IMR-90 (cell line): ENCODE results near the gene CD38. TPM values are rescaled to one million over a fixed set of nuclear protein-coding genes. Genes with fewer than 3 reads are reported as not detected.

Source experiments
- ATAC-seq: fragments of 200-7000 bp; cut with Tn5 transposase; 2 replicates; pipeline ENCODE4 v1.9.1; 2020; ENCODE audit warnings: low read depth, mild to moderate bottlenecking, moderate library complexity
- BruUV-seq: library from RNA; stranded (reverse); fragments of 400-500 nt; replicated peaks from 2 replicates; lab custom pipeline; 2021; lab: Mats Ljungman, UMichigan
- CTCF ChIA-PET: fragments of 300-600 bp; formaldehyde crosslinking; extraction: SDS; loops from one replicate; lab custom pipeline; 2021; ENCODE audit warnings: antibody characterized with exemption; lab: Yijun Ruan, JAX
- POLR2A ChIA-PET: fragments of 300-600 bp; sonication (Branson Sonifier 250); formaldehyde crosslinking; loops from one replicate; lab custom pipeline; 2022; ENCODE audit warnings: antibody characterized with exemption; ENCODE audit not compliant: unreplicated experiment; lab: Charles Lee
- DNase-seq: peaks from one replicate; pipeline ENCODE4 v3.0.0; 2013
- H2AFZ ChIP-seq: replicated peaks from 2 replicates; pipeline ENCODE3; 2013; ENCODE audit warnings: low read length, mild to moderate bottlenecking; ENCODE audit not compliant: poor library complexity
- H2AK5ac ChIP-seq: 2 replicates; pipeline ENCODE4 v1.6.1; 2013; ENCODE audit warnings: low read depth, low read length, inconsistent platforms
- H2AK9ac ChIP-seq: replicated peaks from 2 replicates; pipeline ENCODE3; 2013; ENCODE audit warnings: mild to moderate bottlenecking, low read depth, low read length, moderate library complexity; ENCODE audit not compliant: poor library complexity
- H2BK120ac ChIP-seq: 2 replicates; pipeline ENCODE4 v1.6.1; 2013; ENCODE audit warnings: low read depth, low read length, inconsistent platforms
- H2BK15ac ChIP-seq: 3 replicates; pipeline ENCODE4 v1.6.1; 2013; ENCODE audit warnings: low read depth, low read length, inconsistent platforms
- H2BK20ac ChIP-seq: 2 replicates; pipeline ENCODE4 v1.6.1; 2013; ENCODE audit warnings: low read depth, mild to moderate bottlenecking, inconsistent platforms, low read length, moderate library complexity
- H2BK5ac ChIP-seq: 2 replicates; pipeline ENCODE4 v1.6.1; 2013; ENCODE audit warnings: mild to moderate bottlenecking, low read depth, low read length, inconsistent platforms; ENCODE audit not compliant: poor library complexity, severe bottlenecking
- H3K14ac ChIP-seq: replicated peaks from 2 replicates; pipeline ENCODE4 v1.6.1; 2013; ENCODE audit warnings: low read depth, low read length, inconsistent platforms
- H3K18ac ChIP-seq: 2 replicates; pipeline ENCODE4 v1.6.1; 2013; ENCODE audit warnings: low read depth, low read length, control low read depth
- H3K23ac ChIP-seq: 2 replicates; pipeline ENCODE4 v1.6.1; 2013; ENCODE audit warnings: low read depth, low read length, inconsistent platforms
- H3K27ac ChIP-seq: 2 replicates; pipeline ENCODE4 v1.5.1; 2013; ENCODE audit warnings: mild to moderate bottlenecking, control low read depth, low read length; ENCODE audit not compliant: insufficient read depth
- H3K27me3 ChIP-seq: 2 replicates; pipeline ENCODE4 v1.6.1; 2013; ENCODE audit warnings: low read length; ENCODE audit not compliant: control insufficient read depth, insufficient read depth
- H3K36me3 ChIP-seq: 2 replicates; pipeline ENCODE4 v1.6.1; 2013; ENCODE audit warnings: low read length, mixed read lengths; ENCODE audit not compliant: control insufficient read depth, insufficient read depth
- H3K4ac ChIP-seq: 2 replicates; pipeline ENCODE4 v1.6.1; 2013; ENCODE audit warnings: low read depth, low read length, inconsistent platforms
- H3K4me1 ChIP-seq: 2 replicates; pipeline ENCODE4 v1.6.1; 2013; ENCODE audit warnings: low read length, mixed read lengths; ENCODE audit not compliant: control insufficient read depth, insufficient read depth
- H3K4me2 ChIP-seq: 2 replicates; pipeline ENCODE4 v1.6.1; 2013; ENCODE audit warnings: low read depth, mild to moderate bottlenecking, control low read depth, low read length, moderate library complexity
- H3K4me3 ChIP-seq: 2 replicates; pipeline ENCODE4 v1.5.1; 2013; ENCODE audit warnings: low read depth, mild to moderate bottlenecking, control low read depth, low read length, moderate library complexity; ENCODE audit not compliant: insufficient read depth
- H3K56ac ChIP-seq: 2 replicates; pipeline ENCODE4 v1.6.1; 2013; ENCODE audit warnings: low read length, inconsistent platforms; ENCODE audit not compliant: insufficient read depth; ENCODE audit errors: extremely low read depth
- H3K79me1 ChIP-seq, 2 experiments: 2 replicates each; pipeline ENCODE4 v1.6.1; 2013; ENCODE audit warnings: low read length in 2 of 2, inconsistent platforms in 1 of 2, low read depth in 1 of 2
- H3K9ac ChIP-seq: 2 replicates; pipeline ENCODE4 v1.6.1; 2013; ENCODE audit warnings: low read depth, low read length, control low read depth
- H3K9me1 ChIP-seq: 2 replicates; pipeline ENCODE4 v1.6.1; 2013; ENCODE audit warnings: low read length, inconsistent platforms; ENCODE audit not compliant: insufficient read depth
- H3K9me3 ChIP-seq: 2 replicates; pipeline ENCODE4 v1.6.1; 2013; ENCODE audit warnings: low read length; ENCODE audit not compliant: control insufficient read depth, insufficient read depth
- H4K20me1 ChIP-seq: 2 replicates; pipeline ENCODE4 v1.6.1; 2013; ENCODE audit warnings: low read length, inconsistent platforms; ENCODE audit not compliant: insufficient read depth
- H4K5ac ChIP-seq: 2 replicates; pipeline ENCODE4 v1.6.1; 2013; ENCODE audit warnings: mild to moderate bottlenecking, low read depth, low read length, control low read depth
- H4K8ac ChIP-seq, 2 experiments: 2 replicates each; pipeline ENCODE4 v1.6.1; 2013; ENCODE audit warnings: low read depth in 2 of 2, low read length in 2 of 2, control low read depth in 1 of 2, inconsistent platforms in 1 of 2
- H4K91ac ChIP-seq: 2 replicates; pipeline ENCODE4 v1.6.1; 2013; ENCODE audit warnings: low read depth, low read length, inconsistent platforms; ENCODE audit not compliant: insufficient read depth
- BHLHE40 ChIP-seq: fragments of 150-350 bp; IDR thresholded peaks from 2 replicates; pipeline ENCODE4 v1.6.1; 2016; ENCODE audit warnings: mild to moderate bottlenecking, low read depth, low read length
- CEBPB ChIP-seq: IDR thresholded peaks from 2 replicates; pipeline ENCODE4 v1.6.1; 2012; ENCODE audit warnings: low read depth, low read length, improper control_type of control experiment
- FOS ChIP-seq: fragments of 150-350 bp; IDR thresholded peaks from 2 replicates; pipeline ENCODE4 v1.6.1; 2016; ENCODE audit warnings: low read depth, low read length
- MAFK ChIP-seq: IDR thresholded peaks from 2 replicates; pipeline ENCODE4 v1.6.1; 2012; ENCODE audit warnings: low read depth, low read length, improper control_type of control experiment
- MAZ ChIP-seq: IDR thresholded peaks from 2 replicates; pipeline ENCODE4 v1.6.1; 2012; ENCODE audit warnings: low read depth, mild to moderate bottlenecking, low read length, improper control_type of control experiment, moderate library complexity, borderline replicate concordance
- MXI1 ChIP-seq: IDR thresholded peaks from 2 replicates; pipeline ENCODE4 v1.6.1; 2012; ENCODE audit warnings: low read depth, mild to moderate bottlenecking, low read length, moderate library complexity, borderline replicate concordance
- NFE2L2 ChIP-seq: fragments of 150-350 bp; IDR thresholded peaks from 2 replicates; pipeline ENCODE4 v1.6.1; 2016; ENCODE audit warnings: low read depth, mild to moderate bottlenecking, low read length
- POLR2A ChIP-seq: IDR thresholded peaks from 2 replicates; pipeline ENCODE4 v1.6.1; 2012; ENCODE audit warnings: mild to moderate bottlenecking, low read depth, low read length
- RCOR1 ChIP-seq: IDR thresholded peaks from 2 replicates; pipeline ENCODE4 v1.6.1; 2012; ENCODE audit warnings: mild to moderate bottlenecking, low read length, improper control_type of control experiment; ENCODE audit not compliant: insufficient replicate concordance
- SMC3 ChIP-seq: fragments of 150-350 bp; IDR thresholded peaks from 2 replicates; pipeline ENCODE4 v1.6.1; 2016; ENCODE audit warnings: low read depth, mild to moderate bottlenecking, antibody characterized with exemption, low read length, moderate library complexity
- WGBS, 2 experiments: methylation state at CpG; one replicate each; pipeline versions ENCODE4 v1.1.5 to v1.1.7; 2013; ENCODE audit warnings: missing lambda C conversion rate in 2 of 2; ENCODE audit not compliant: insufficient read length in 1 of 2; ENCODE audit errors: extremely low coverage in 2 of 2; 5-methylcytosine and 5-hydroxymethylcytosine counted together
- dilution Hi-C: fragments of 300-500 bp; cut with HindIII; formaldehyde crosslinking; loops from one replicate; pipeline ENCODE4 v1.14.3; 2018; ENCODE audit warnings: low sequenced_read_pairs; ENCODE audit not compliant: unreplicated experiment
- in situ Hi-C: fragments of 300-500 bp; cut with MboI; formaldehyde crosslinking; loops from 3 replicates; pipeline ENCODE4 v1.14.3; 2019; ENCODE audit warnings: low sequenced_read_pairs, inconsistent platforms, mixed read lengths
- intact Hi-C: fragments of 100-400 bp; cut with micrococcal nuclease; formaldehyde crosslinking; loops from 2 replicates; pipeline ENCODE4 v1.10.0; 2022
- polyA plus RNA-seq, 3 experiments: library from polyadenylated mRNA; depleted of rRNA; stranded (reverse); fragments of >200 nt; gene quantifications; 2 replicates each; pipeline ENCODE4 v1.2.3, GENCODE V29; 2012; ENCODE audit warnings: low replicate concordance in 1 of 3
- total RNA-seq: library from RNA; depleted of rRNA; stranded (reverse); fragments of >200 nt; gene quantifications from 2 replicates; pipeline ENCODE4 v1.2.3, GENCODE V29; 2012
- TF ChIP-seq, protein P1 (sequence below): fragments of 150-350 bp; IDR thresholded peaks from 2 replicates; pipeline ENCODE4 v1.6.1; 2017; ENCODE audit warnings: mild to moderate bottlenecking, antibody characterized with exemption, low read length, low read depth
- TF ChIP-seq, protein P2 (sequence below): fragments of 150-350 bp; IDR thresholded peaks from 2 replicates; pipeline ENCODE4 v1.6.1; 2016; ENCODE audit warnings: low read depth, mild to moderate bottlenecking, low read length, moderate library complexity, borderline replicate concordance

CD38 gene
- total and polyA plus RNA-seq, 2 of the 4 experiments (the other 2 are of a cell fraction) = not detected

DNA sequence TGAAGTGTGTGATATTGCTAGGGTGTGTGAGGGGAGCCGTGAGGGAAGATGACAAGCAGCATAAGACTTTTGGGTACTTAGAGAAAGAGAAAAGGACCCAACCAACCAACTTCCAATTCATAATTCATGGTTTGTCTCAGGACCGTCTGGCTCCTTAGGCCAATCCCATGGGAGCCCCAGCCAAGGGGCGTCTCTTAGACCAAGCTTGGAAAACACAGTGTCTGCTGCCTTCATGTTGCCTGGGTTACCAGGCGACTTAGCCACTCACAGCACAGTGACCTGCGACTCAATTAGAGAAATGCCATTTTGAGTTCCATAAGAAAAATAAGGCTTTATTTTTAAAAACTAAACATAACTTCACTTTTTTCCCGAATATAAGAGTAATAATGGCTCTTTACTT lies 42.6 kb upstream of the CD38 start:
- H2AFZ ChIP-seq = no peak overlapping the region
- no peak overlapping the region for H3K4me2 ChIP-seq
- H3K9ac ChIP-seq = no peak overlapping the region
- H3K9me3 ChIP-seq = no peaks in the 10 kb centered on the region
- no peak overlapping the region for H3K4me3 ChIP-seq
- no peaks in the 10 kb centered on the region for H4K20me1 ChIP-seq
- no peak for ATAC-seq
- no peak overlapping the region for H4K8ac ChIP-seq
- no peak overlapping the region for H4K5ac ChIP-seq
- intact Hi-C loops (no loop called here), dilution Hi-C loops (no loop called here), in situ Hi-C loops (no loop called here)
- no peak overlapping the region for H3K18ac ChIP-seq
- CTCF ChIA-PET = no interaction called here
- BruUV-seq = no TSS peak
- H2BK15ac ChIP-seq = no peak overlapping the region
- WGBS, 2 experiments = 58% methylated on average over 2 of the region's 6 CpGs; no CpG with 5 or more reads in 1 of the 2 experiments
- no peak overlapping the region for H2AK5ac ChIP-seq
- DNase-seq = no peak
- H3K4ac ChIP-seq = no peak overlapping the region
- POLR2A ChIA-PET = no interaction called here
- H2BK120ac ChIP-seq = no peak overlapping the region
- no peak overlapping the region for H2BK5ac ChIP-seq
- no peak overlapping the region for H4K91ac ChIP-seq
- H3K23ac ChIP-seq = no peak overlapping the region
- H3K56ac ChIP-seq = no peak overlapping the region
- H3K36me3 ChIP-seq = no peaks in the 10 kb centered on the region
- H3K14ac ChIP-seq = no peak overlapping the region
- TF ChIP-seq BHLHE40 = no peak
- no peak for TF ChIP-seq MAFK
- no peak for TF ChIP-seq RCOR1
- TF ChIP-seq CEBPB = no peak
- no peak for TF ChIP-seq SMC3
- no peak for TF ChIP-seq POLR2A
- no peak for TF ChIP-seq NFE2L2
- TF ChIP-seq FOS = no peak
- no peak for TF ChIP-seq MXI1
- no peak for TF ChIP-seq MAZ
- TF ChIP-seq, protein P1, sequence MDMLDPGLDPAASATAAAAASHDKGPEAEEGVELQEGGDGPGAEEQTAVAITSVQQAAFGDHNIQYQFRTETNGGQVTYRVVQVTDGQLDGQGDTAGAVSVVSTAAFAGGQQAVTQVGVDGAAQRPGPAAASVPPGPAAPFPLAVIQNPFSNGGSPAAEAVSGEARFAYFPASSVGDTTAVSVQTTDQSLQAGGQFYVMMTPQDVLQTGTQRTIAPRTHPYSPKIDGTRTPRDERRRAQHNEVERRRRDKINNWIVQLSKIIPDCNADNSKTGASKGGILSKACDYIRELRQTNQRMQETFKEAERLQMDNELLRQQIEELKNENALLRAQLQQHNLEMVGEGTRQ = no peak
- TF ChIP-seq, protein P2, sequence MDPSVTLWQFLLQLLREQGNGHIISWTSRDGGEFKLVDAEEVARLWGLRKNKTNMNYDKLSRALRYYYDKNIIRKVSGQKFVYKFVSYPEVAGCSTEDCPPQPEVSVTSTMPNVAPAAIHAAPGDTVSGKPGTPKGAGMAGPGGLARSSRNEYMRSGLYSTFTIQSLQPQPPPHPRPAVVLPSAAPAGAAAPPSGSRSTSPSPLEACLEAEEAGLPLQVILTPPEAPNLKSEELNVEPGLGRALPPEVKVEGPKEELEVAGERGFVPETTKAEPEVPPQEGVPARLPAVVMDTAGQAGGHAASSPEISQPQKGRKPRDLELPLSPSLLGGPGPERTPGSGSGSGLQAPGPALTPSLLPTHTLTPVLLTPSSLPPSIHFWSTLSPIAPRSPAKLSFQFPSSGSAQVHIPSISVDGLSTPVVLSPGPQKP = no peak
- no peak overlapping the region for H3K27ac ChIP-seq
- H3K79me1 ChIP-seq = no peaks in the 10 kb centered on the region
- no peak overlapping the region for H2BK20ac ChIP-seq
- no peaks in the 10 kb centered on the region for H3K4me1 ChIP-seq
- H3K9me1 ChIP-seq = no peaks in the 10 kb centered on the region
- peaks cover 5% of the 10 kb centered on the region for H3K27me3 ChIP-seq
- H2AK9ac ChIP-seq = no peak overlapping the region
